Measurements from ENCODE around the gene DNM1L.
"Not testable (repeated sequence)": the region's sequence is repeated elsewhere in the genome, so short reads cannot be mapped to it uniquely, and the experiment has no call there.

The DNM1L gene

DNA sequence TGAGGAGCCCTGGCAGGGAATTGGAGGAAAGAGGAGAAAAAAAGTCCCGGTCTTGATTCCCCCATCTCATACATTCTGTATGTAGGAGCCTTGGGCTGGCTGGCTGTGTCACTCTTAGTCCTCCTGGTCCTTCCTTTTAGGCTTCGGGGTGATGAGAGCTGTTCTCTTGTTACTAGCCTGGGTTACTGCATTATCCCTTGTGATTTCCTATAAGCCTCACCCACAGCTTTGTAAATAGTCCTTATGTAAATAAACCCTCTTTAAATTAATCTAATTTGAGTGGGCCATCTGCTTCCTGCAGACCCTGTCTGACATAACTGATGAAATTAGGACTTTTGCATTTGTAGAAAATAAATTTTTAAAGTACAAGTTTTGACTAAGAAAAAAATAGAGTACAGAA, 19.2 kb downstream of the DNM1L start:
- DNase-seq = no peak

DNA sequence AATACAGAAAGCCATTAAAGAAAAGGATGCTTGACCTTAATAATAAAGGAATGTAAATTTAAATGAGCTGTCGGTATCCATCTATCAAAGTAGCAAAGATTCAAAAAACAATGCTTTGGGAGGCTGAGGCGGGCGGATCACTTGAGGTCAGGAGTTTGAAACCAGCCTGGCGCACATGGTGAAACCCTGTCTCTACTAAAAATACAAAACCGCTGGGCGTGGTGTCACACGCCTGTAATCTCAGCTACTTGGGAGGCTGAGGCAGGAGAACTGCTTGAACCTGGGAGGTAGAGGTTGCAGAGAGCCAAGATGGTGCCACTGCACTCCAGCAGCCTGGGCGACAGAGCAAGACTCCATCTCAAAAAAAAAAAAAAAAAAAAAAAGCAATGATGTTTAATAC, 20.3 kb downstream of the DNM1L start:
- DNase-seq = not testable (repeated sequence)

DNA sequence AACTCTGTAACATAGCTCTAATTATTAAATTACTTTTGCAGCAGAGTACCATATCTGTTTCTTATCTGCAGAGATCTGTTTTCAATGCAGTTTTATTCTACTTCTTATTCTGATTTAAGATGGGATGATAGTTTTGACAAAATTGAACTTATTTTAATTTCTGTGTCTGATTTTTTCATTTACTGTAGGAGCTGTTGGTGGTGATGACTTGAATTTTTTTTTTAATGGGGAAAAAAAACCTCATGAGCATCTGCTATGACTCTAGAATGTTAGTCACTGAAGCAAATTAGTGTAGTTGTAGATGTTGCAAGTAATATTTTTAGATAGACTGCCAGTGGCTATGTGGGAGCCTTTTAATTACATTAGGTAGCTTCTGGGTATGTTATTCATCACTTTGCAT, 23.4 kb downstream of the DNM1L start:
- DNase-seq = no peak

DNA sequence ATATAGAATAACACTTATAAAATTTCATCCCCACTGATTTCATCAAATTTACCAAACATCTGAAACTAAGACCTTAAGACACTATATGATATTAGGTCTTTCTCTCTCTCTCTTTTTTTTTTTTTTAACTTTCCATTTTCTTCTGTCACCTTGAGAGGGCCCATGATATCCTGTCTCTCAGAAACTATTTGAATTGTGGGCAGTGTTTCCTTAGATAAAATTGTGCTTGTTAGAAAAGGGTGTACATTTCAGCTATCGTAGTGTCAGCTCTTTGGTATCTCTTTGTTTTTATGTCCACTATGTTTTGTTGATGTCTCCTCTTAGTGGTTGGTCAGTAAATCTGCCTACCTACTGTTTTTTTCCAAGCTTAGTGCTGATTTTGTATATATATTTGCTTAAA, 23.8 kb downstream of the DNM1L start:
- no peak for DNase-seq

DNA sequence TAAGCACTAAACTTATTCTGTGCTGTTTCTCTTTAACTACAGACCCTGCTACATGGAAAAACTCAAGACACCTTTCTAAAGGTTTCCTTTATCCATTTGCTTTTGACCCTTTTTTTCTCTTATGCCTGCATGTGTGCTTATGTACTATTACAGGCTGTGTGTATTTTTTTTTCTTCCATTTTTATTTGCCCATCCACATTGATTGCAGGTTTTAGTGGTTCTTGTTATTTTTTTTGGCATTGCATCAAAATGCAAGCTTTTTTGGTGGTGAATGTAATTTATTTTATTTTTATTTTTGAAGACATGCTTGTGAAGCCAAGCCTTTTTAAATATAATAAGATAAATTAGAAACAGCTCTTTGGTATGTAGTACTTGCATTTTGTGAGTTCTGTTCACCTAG, 26.7 kb downstream of the DNM1L start:
- DNase-seq = no peak

DNA sequence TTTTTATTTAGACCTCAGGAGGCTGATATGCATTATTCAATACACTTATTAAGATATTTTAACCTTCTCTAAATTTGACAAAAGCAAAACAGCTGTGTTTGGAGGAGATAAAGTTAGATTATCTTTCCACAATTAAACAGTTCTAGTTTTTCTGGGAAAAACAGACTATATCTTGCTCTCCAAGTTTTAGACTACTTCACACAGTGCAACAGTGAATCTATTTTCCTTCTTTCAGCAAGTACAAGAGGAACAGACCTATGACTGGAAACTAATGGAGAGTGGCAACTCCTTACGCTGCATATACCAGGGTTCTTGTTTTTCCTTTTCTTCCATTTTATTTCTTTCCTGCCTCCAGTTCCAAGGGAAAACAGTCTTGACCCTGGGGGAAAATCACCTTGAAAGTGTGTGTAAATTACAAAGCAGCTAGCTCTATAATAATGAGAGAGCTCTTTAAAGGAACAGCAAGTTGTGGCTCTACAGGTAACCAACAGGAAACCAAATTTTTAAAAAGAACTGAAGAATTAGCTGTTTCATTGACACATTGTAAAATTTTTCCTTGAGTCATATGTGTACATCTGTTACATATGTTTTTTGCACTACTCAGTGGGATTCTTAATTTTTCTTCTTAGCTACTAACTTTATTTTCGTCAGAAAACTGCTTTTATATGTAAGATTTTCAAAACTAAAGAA, 27.4 kb downstream of the DNM1L start:
- DNase-seq = no peak

DNA sequence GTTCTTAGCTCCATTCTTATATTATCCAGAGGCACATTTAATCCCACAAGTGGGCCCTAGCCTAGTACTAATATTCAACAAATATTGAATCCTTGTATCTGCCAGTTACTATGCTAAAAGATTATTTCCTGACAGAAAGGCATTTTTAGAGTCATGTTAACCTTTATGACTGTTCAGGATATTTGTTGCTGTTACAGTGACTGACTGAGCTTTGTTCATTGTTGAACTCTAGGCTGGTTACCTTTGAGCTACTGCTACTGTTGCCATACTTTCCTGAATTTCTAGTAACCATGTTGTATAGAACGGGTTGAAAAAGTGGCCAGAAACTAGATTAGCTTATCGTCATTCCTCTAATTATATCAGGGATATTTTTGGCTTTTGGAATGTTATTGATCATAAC, 29.8 kb downstream of the DNM1L start:
- no peak for DNase-seq

DNA sequence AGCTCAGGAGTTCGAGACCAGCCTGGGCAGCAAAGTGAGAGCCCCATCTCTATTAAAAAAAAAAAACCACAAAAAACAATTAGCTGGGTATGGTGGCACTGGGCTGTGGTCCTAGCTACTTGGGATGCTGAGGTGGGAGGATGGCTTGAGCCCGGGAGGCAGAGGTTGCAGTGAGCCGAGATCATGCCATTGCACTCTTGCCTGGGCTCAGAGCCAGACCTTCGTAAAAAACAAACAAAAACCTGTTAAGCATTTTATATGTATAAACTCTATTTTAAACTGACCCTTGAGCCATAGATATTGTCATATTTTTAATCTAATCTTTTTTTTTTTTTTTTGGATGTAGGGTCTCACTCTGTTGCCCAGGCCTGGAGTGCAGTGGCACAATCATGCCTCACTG, 35.7 kb downstream of the DNM1L start:
- no peak for DNase-seq

DNA sequence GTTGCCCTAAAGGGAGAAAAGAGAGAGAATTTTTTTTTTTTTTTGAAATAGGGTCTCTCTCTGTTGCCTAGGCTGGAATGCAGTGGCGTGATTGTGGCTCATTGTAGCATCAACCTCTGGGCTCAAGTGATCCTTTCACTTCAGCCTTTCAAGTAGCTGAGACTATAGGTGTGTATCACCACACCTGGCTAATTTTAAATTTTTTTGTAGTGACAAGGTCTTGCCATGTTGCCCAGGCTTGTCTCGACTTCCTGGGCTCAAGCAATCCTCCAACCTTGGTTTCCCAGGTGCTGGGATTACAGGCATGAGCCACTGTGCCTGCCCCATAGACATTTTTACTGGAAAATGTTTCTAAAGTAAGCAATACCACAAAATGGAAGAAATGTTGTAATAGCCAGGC, 39.8 kb downstream of the DNM1L start:
- DNase-seq = no peak

DNA sequence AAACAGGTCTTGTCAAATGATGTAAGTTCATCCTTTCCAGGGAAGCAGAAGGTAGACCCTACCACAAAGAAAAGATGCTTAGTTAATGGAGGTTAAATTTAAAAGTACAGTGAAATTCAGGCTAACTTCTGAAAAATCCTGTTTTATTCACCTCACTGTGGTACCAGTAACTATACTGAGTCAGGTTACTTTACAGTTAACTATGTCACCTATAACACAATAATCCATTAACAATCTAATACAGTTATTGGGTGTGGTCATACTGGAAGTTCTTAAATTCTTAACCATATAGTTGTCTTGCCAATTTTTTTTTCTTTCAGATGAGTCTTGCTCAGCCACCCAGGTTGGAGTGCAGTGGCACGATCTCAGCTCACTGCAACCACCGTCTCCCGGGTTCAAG, 46.2 kb downstream of the DNM1L start:
- not testable (repeated sequence) for DNase-seq

DNA sequence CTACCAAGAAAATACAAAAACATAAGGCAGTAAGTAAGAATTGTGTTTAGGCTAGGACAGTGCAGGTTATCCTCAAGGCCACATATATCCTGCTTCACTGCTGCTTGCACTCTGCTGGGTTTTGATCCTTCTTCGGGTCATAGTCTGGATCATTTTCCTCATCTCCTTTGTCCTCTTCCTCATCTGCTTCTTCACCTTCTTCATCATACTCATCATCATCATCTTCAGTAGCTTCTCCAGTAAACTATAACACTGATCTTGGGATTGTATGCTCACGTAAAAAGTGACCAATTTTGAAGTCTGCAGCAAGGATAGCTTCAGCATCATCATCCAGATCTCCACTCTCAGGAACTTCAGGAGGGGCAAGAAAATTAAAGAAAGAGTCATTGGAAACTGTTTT, 47.2 kb downstream of the DNM1L start:
- no peak for DNase-seq

DNA sequence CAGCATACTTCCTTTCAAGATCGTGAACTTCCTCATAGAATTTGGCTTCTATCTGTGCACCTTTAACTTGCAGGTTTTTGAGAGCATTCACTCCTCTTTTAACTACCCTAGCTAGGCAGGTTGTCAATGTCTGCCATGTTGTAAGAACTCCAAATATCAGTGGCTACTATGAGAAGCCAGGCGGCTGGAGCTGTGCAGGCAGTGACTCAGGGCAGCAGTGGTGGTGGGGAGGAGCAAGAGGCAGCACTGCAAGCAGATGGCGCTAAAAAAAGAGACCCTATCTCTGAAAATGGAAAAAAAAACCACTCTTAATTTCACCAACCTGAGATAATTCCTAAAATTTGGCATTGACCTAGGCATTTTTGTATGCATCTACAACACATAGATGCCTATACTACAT, 48.1 kb downstream of the DNM1L start:
- DNase-seq = no peak

DNA sequence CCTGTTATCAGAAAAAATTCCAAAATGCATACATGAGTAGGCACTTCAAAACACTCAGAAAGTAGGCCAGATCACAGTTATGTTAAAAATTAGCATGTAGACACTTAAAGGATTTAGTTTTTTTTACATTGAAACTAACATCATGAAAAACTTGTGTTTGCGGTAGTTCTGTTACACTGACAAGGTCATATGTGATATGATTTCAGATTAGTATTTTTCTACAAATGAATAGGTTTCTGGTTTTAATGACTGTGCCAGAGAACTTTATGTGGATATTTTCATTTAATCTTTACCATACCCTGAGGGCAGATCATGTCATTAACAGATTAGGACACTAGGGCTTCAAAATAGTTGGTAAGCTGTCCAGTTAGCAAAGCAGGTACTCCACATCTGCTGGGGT, 55.9 kb downstream of the DNM1L start:
- DNase-seq = no peak

DNA sequence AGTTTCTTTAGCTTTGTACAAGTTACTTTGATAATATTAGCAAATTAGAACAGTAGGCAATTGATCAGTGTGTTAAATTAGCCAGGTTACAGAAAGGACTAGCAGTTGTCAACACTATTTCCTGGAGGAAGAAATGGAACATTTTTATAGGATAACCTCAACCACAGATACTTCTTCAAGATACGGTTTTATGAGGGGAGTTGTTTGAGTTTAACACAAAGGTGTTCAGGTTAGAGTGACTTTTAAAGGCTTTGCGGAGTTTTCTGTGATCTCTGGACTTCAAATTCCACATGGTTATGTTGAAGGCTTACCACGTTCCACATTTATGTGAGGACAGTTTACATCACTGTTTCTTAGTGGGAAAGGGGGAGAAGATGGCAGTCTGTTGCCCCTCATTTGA, 57.3 kb downstream of the DNM1L start:
- no peak for DNase-seq

DNA sequence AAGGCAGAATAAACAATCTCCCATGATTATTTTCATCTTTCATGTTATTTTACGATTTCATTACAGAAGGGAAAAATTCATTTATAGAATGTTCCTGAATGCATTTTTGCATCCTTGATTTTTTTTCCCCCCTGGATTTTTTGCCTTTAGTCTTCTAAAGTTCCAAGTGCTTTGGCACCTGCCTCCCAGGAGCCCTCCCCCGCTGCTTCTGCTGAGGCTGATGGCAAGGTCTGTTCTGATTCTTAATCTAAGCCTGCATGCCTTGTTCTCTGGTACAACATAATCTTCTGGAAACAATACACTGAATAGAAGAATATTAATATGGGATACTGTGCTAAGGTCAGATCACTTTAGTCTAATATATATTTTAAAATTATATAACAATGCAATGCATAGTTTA, 58.6 kb downstream of the DNM1L start:
- no peak for DNase-seq

DNA sequence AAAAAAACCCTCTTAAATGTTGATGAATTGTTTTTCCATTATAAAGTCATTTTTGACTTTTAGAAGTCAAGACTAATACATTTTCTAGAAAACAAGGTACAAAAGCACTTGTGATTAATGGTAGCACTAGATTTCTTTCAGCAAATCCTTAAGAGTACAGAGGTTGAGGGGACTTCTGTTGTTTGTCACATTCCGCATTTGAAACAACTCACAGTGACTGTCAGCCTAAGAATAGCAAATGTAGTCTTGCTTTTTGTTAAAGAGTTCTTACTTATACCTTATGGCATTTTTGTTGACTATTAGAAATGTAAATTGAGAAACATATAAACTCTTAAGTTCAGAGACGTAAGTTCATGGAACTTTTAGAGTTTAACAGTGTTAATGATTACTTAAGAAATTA, 60.2 kb downstream of the DNM1L start:
- no peak for DNase-seq

DNA sequence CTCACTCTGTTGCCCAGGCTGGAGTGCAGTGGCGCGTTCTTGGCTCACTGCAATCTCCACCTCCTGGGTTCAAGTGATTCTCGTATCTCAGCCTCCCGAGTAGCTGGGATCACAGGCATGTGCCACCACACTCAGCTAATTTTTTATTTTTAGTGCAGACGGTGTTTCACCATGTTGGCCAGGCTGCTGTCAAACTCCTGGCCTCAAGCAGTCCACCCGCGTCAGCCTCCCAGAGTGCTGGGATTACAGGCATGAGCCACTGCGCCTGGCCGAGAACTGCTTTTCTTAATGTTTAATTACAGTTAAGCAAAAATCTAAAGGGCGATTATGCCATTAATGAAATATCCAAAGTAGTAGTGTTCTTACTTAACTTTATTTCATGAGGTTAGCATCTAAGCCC, 63.0 kb downstream of the DNM1L start:
- DNase-seq = no peak

DNA sequence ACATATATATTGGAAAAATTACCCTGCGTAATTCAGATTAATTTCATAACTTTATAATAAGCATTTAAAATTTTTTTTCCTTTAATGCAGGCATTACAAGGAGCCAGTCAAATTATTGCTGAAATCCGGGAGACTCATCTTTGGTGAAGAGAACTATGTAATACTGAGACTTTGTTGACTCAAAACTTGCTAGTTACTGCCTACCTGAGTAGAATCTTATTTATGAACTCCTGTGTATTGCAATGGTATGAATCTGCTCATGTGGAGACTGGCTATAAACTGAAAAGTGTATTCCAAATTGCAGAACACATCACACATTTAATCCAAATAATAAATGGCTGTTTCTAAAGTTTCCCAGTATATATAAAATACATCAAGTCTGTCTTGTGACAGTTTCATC, 64.2 kb downstream of the DNM1L start:
- DNase-seq = no peak

DNA sequence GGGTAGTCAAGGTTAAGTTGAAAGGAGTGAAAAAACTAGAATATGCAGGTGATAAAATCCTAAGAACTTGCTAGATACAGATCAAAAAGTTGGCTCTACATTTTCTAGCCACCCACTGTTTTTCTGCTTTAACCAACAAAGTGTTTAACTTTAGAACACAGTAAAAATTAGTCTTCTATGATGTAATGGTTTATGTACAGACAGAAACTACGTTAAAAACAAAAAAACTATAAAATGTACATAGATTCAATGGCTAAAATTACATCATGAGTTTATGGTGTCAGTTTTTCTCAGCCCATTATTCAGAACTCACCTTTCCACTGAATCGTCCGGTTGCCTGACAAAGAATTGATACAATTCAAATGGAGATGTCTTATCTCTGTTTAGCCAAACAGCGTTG, 74.5 kb downstream of the DNM1L start:
- no peak for DNase-seq

DNA sequence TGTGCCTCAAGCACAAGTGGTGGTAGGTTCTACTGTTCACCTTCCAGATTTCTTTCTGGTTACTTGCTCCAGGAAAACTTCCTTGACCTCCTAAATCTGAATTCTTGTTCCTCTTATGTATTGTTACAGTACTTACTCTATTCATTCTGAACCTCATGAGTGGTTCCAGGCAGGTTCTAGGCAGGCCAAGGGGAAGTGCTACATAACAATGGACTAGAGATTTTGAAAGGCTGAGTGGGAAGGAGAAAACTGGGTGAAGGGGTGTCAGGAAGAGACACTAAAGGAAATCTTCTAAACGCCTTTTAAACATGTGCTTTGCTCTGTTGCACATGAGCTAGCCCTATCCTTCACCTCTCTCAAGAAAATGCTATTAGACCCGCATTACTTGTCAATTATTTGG, 75.0 kb downstream of the DNM1L start:
- peak; percentile 56 to 60 (median 60) for DNase-seq

DNA sequence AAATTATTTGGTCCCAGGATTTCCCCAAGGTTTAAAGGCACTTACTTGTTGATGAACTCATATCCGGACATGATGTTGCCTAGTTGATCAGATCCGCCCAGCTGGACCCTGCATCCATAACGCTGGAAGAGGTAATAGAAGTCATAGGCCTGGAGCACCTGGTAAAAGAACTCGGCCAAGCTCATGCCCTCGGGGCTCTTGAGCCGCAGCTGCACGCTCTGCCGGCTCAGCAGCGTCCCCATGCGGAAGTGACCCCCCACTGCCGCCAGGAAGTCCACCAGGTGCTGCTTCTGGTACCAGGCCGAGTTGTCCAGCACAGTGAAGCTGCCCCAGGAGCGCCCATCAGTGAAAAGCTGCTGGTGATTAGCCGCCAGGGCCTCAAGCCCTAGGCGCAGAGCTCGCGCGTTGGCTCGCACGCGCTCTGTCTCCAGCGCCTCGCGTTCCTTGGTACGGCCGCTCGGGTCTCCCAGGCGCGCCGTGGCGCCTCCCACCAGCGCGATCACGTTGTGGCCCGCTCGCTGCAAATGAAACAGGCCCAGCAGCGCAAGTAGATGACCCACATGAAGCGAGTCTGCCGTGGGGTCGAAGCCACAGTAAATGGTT, 76.1 kb downstream of the DNM1L start:
- DNase-seq = peak; percentile 67 to 87 (median 79)

DNA sequence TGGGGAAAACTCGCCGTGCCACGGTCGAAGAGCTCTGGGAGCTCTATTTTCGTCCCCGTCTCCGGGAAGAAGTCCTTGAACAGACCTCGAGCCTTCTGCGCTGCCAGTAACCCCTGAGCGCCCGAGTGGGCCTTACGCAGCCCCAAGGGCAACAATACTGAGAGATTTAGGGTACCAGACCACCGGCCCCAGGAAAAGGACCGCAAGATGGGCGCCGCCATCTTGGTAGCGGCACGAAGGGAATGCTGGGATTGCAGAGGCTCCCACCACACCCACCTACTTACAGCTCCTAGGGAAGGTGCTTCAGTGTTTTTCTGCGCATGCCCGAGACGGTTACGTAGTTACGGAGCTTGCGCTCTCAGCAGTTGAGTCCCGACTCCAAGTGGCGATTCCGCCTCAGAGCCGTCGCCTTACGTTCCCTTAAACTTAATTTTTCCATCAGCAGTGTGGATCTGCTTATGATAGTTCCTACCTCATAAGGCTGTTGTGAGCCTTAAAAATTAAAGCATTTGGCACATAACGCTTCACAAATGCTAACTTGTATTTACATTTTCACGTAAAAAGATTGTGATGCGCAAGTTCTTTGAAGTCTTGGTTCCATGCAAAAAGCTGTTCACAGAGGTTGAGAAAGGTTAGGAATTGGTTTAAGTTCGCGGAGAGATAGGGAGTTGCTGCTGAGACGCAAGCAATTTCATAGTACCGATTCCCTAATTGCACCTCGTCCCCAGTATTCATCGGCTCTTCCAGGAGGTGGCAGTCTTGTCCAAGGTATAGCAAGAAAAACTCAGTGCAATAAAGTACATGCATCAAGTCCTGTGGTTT, 76.8 kb downstream of the DNM1L start, which contains the start of gene YARS2:
Gene YARS2 (minus strand): TSS at position 244 of the 822 bp plus-strand sequence. CDS start 23 bp downstream, at position 221.
- DNase-seq = peak; percentile 96 to 98 (median 98)

DNA sequence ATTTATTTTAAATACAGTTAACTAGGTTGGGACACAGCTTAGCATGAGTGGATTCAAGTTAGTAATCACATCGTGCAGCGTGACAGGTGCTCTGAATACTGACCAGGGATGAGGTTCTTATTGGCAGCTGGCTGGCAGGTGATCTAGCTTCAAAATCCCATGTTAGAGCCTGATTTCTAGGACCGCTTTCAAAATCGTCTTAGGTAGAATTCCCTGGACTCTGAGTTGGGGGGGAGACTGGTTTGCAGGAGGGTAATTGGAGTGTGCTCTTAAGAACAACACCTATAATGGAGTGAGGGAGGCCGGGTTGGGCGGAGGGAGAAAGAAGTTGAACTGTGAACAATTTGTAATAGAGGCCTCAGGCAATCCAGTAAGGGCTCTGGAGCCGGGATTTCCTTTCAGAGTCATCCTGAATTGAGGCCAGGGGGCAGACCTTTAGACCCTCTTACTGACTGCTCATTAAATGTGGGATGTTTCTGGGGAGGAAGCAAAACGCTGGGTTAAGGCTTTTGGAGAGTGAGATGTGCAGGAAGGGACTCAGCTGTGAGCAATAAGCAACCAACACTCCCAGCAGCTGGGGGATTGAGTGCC, 77.5 kb downstream of the DNM1L start:
- no peak for DNase-seq

DNA sequence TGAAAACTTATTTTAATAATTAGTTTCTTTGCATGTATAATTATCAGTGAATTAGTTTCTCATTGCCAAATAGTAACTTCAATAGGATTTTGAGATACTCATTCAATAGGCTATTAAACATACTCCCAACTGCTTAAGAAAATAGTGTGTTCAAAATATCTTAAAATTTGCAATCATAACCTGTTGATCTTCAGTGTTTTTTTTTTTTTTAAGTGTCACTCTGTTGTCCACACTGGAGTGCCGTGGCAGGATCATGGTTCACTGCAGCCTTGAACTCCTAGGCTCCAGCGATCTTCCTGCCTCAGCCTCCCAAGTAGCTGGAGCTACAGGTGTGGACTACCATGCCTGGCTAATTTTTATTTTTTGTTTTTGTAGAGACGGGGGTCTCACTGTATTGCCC, 78.1 kb downstream of the DNM1L start:
- no peak for DNase-seq

All from suppressor macrophage treated with lipopolysaccharide for 1 hour (primary cell).